Measurements from ENCODE around the gene CRB1.

GRCh38 chr1:197287863-197288262 is 19.8 kb downstream of the CRB1 start:
- TF ChIP-seq, protein P1, sequence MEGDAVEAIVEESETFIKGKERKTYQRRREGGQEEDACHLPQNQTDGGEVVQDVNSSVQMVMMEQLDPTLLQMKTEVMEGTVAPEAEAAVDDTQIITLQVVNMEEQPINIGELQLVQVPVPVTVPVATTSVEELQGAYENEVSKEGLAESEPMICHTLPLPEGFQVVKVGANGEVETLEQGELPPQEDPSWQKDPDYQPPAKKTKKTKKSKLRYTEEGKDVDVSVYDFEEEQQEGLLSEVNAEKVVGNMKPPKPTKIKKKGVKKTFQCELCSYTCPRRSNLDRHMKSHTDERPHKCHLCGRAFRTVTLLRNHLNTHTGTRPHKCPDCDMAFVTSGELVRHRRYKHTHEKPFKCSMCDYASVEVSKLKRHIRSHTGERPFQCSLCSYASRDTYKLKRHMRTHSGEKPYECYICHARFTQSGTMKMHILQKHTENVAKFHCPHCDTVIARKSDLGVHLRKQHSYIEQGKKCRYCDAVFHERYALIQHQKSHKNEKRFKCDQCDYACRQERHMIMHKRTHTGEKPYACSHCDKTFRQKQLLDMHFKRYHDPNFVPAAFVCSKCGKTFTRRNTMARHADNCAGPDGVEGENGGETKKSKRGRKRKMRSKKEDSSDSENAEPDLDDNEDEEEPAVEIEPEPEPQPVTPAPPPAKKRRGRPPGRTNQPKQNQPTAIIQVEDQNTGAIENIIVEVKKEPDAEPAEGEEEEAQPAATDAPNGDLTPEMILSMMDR (IDR thresholded peaks at IDR 0.05), result no peak
- TF ChIP-seq POLR2A (IDR thresholded peaks at IDR 0.05) (no peak), POLR2AphosphoS5 (IDR thresholded peaks at IDR 0.05) (no peak), EP300 (IDR thresholded peaks at IDR 0.05) (no peak)

All from sigmoid colon (tissue), 4 donors.